ENCODE measurements around the gene NTRK2.

Gene NTRK2

DNA sequence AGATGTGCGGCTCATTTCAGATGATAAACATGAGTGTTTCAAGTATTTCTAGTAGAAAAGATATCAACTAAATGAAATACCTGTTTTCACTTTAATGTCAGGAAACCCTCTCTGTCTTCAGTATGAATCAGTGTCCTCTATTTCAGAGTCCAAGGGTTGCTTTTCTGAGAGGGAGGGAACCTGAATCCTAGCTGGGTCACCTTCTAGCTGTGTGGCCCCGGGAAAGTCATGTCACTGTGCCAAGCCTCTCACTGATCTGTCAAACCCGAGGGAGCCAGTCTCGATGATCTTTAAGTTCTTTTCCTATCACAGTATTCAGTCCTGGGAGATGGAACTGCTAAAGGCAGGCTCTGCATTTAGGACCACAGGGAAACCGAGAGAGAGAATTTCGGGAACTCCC, 258.9 kb downstream of the NTRK2 start:
- DNase-seq (ENCODE audit: low read depth) = no peak
- H3K4me3 ChIP-seq (ENCODE audit: low read depth, low read length) = no peak overlapping the region
- TF ChIP-seq, protein P1, sequence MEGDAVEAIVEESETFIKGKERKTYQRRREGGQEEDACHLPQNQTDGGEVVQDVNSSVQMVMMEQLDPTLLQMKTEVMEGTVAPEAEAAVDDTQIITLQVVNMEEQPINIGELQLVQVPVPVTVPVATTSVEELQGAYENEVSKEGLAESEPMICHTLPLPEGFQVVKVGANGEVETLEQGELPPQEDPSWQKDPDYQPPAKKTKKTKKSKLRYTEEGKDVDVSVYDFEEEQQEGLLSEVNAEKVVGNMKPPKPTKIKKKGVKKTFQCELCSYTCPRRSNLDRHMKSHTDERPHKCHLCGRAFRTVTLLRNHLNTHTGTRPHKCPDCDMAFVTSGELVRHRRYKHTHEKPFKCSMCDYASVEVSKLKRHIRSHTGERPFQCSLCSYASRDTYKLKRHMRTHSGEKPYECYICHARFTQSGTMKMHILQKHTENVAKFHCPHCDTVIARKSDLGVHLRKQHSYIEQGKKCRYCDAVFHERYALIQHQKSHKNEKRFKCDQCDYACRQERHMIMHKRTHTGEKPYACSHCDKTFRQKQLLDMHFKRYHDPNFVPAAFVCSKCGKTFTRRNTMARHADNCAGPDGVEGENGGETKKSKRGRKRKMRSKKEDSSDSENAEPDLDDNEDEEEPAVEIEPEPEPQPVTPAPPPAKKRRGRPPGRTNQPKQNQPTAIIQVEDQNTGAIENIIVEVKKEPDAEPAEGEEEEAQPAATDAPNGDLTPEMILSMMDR (conservative IDR thresholded peaks at IDR 0.05; ENCODE audit: low read depth, low read length) = no peak

DNA sequence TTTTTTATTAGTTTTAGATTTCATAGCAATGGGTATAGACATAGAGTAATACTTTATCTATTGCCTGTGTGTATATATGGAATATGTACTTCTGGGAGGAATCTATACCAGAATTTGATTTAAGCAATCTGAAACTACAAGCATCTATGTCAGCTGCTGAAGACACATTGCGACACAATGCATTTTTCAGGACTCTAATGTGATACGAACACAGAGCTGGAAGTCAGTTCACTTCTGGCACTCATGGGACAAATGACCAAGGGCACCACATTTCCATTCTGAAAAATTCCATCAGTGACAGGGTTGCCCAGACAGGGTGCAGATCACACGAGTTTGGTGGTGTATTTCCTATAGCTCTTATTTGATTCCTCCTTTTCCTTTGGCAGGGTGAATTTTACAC, 259.5 kb downstream of the NTRK2 start:
- DNase-seq (ENCODE audit: low read depth) = no peak
- no peak overlapping the region for H3K4me3 ChIP-seq (ENCODE audit: low read depth, low read length)
- TF ChIP-seq, protein P1 (conservative IDR thresholded peaks at IDR 0.05; ENCODE audit: low read depth, low read length) = no peak

DNA sequence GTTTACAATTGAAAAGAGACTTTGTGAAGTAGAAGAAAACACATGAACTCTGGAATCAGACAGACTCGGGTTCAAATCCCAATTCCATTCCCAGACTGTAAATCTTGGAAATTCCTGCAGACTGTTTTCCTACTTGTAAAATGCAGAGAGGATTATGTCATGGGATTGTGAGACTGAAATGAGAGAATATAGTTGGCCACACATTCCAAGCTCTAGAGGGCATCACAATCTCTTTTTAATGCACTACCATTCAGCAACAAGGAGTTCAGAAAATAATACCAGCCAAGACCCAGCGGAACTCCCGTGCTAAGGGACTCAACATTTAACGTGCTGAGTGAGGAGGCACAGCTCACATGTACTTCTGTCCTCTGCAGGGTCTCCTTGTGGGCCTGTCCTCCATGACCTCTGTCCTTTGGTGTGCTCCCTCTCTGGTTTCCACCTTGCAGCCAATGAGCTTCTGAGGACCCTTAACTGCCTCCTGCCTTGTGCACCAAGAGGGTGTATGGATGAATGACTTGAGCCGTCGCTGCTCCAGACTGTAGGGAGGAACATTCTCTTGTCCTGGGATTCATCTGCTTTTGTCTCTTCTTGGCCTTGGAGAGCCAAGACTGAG, 263.5 kb downstream of the NTRK2 start:
- TF ChIP-seq, protein P1 (conservative IDR thresholded peaks at IDR 0.05; ENCODE audit: low read depth, low read length) = no peak
- no peak overlapping the region for H3K4me3 ChIP-seq (ENCODE audit: low read depth, low read length)
- DNase-seq (ENCODE audit: low read depth) = no peak

DNA sequence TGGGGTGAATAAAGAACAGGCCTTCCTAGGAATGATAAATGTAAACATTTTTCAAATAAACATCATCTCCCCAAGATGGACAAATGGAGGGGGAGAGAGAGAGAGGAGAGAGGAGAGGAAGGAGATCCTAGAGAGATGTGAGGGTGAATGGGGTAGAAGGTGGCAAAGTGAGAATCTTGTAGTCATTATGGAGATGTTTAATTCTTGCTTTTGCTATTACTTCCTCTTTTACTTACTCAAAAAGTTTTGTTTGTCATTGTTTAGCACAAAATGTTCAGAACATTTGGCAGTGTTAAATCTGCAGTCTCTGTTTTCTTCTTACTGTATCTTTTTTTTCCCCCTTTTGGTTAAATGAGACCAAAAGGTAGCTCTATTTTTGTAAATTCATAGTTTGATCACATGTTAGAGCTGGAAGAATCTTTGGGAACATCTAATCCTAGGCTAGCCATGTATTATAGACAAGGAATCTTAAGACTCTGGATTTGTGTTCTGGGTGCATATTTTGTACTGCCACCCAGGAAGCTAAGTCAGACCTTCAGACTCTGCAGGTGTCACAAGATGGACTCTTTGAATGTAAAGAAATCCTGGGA, 266.1 kb downstream of the NTRK2 start:
- TF ChIP-seq, protein P1 (conservative IDR thresholded peaks at IDR 0.05; ENCODE audit: low read depth, low read length) = no peak
- DNase-seq (ENCODE audit: low read depth) = no peak
- H3K4me3 ChIP-seq (ENCODE audit: low read depth, low read length) = no peak overlapping the region

DNA sequence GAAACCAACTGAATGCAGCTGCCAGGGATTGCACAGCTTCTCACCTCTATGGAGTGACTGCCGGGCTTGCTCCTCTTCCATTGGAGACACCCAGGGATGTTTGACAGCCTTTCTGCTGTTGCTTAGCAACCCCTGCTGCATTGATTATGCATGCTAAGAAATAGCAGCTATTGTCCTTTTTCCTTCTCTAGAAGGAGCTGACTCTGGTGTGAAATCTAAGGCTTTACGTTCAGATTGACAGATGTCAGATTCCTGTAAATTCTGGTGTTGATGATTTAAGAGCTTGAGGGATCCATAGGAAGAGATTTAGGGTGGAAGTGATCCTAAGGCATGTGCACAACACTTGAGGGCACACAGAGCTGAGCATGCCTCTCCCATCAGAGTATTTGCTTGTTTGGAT, 267.7 kb downstream of the NTRK2 start:
- TF ChIP-seq, protein P1 (conservative IDR thresholded peaks at IDR 0.05; ENCODE audit: low read depth, low read length) = no peak

DNA sequence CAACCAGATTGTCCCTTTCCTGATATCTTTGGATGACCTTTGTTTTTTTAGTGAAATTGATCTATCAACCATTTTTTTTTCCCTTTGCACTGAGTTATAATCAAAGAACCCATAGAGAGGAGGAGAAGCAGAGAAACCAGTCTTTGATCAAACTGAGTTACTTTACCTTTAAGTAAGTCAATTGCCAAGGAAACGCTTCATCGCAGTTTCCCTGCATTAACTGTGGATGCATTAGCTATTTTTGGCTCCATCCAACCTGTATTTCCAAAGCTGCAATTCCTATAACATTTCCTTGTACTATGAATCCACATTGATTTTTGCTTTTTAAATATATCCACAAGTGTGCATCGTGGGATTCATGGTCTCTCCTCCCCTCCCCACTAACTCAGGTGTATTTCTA, 268.1 kb downstream of the NTRK2 start:
- no peak for DNase-seq (ENCODE audit: low read depth)
- TF ChIP-seq, protein P1 (conservative IDR thresholded peaks at IDR 0.05; ENCODE audit: low read depth, low read length) = no peak
- H3K4me3 ChIP-seq (ENCODE audit: low read depth, low read length) = no peak overlapping the region

More for the DNA sequence above, 267.7 kb downstream of the NTRK2 start:
- no peak overlapping the region for H3K4me3 ChIP-seq (ENCODE audit: low read depth, low read length)
- no peak for DNase-seq (ENCODE audit: low read depth)

DNA sequence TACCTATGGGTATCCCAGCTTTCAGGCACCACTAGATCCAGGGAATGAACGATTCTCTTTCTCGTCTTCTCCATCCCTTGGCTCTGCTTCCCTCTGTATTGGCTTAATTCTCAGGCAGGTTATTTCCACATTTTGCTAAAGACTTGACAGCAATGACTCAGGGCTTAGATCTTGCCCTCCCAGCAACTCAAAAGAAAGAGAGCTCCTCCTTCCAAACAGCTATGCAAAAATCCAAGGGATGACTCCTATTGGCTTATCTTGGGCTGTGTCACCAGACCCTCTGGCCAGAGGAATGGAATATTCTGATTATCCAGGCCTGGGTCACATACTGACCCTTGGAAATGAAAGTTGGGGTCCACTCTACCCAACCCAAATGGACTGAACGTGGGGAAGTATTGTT, 270.2 kb downstream of the NTRK2 start:
- TF ChIP-seq, protein P1 (conservative IDR thresholded peaks at IDR 0.05; ENCODE audit: low read depth, low read length) = no peak
- no peak for DNase-seq (ENCODE audit: low read depth)
- no peak overlapping the region for H3K4me3 ChIP-seq (ENCODE audit: low read depth, low read length)
